ENCODE measurements around the gene SGPP1.
A peak's percentile ranks its signal among the peaks of the same experiment; 100 is the strongest.
"Not testable (repeated sequence)": the region's sequence is repeated elsewhere in the genome, so short reads cannot be mapped to it uniquely, and the experiment has no call there.

SGPP1 gene

GRCh38 chr14:63725786-63726460 is 1.9 kb downstream of the SGPP1 start:
- DNase-seq = no peak

- DNase-seq = peak; percentile 20
Measured at GRCh38 chr14:63717702-63718101, 10.2 kb downstream of the SGPP1 start.

GRCh38 chr14:63715360-63715759 is 12.5 kb downstream of the SGPP1 start:
- no peak for DNase-seq

DNA sequence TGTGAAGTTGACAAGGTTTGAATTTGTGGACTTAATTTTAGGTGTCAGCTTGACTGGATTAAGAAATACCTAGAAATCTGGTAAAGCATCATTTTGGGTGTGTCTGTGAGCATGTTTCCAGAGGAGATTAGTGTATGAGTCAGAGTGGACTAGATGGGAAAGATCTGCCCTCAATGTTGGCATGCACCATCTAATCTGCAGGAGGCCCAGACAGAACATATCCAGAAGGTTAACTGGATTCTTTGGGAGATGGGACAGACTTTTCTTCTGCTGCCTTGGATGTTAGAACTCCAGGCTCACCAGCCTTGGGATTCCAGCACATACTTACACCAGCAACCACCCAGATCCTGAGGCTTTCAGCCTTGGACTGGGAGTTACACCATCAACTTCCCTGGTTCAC is 14.1 kb downstream of the SGPP1 start:
- no peak for DNase-seq

- DNase-seq = no peak
Measured at GRCh38 chr14:63713058-63713457, 14.8 kb downstream of the SGPP1 start.

DNA sequence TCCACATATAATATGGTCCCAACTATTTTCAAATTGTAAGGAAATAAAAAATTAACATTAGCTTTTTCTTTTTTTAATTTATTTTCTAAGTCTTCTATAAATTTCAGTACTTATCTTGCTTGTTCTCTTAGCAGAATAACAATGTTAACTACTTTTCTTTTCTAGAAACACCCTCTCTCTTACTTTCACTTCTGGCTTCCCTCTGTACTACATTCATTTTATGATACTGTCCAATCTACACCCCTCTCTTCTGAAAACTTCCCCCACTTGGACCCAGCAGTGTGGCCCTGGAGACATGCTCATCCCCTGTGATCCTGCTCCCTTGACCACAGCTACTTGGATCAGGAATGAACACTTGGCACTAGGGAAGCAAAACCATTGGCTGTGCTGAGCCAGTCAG is 15.7 kb downstream of the SGPP1 start:
- no peak for DNase-seq

DNA sequence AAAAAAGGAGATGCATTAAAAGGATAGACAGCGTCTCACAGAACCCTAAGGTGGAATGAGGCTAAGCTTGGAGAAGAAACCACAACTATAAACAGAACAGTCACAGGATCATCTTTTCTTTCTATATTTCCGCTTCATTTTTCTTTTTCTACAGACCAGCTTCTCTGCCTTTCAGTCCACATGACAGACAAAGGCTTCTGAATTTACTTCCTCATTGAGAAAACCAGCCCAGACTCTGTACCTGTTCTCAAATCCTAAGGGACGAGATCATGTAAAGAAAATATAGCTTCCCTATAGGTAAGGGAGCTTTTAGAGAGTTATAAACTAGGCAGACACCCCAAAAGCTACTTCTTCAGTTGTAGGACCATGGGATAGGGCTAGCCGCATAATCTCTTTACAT is 17.4 kb downstream of the SGPP1 start:
- DNase-seq = no peak

- DNase-seq = no peak
Measured at GRCh38 chr14:63709589-63709988, 18.3 kb downstream of the SGPP1 start.

GRCh38 chr14:63707216-63707615 is 20.6 kb downstream of the SGPP1 start:
- no peak for DNase-seq

DNA sequence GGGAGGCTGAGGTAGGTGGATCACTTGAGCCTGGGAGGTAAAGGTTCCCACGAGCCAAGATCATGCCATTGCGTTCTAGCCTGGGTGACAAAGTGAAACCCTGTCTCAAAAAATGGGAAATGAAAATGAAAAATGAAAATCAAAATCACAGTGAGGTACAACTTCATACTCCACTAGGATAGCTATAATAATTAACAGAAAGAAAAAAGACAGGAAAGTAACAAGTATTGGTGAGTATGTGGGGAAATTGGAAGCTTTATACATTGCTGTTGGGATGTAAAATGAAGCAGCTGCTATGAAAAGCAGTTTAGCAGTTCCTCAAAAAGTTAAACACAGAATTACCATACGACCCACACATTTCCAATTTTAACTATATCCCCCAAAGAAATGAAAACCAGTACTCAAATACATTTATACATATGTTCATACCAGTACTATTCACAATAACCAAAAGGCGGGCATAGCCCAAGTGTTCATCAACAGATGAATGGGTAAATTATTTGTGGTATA is 22.2 kb downstream of the SGPP1 start:
- no peak for DNase-seq

DNA sequence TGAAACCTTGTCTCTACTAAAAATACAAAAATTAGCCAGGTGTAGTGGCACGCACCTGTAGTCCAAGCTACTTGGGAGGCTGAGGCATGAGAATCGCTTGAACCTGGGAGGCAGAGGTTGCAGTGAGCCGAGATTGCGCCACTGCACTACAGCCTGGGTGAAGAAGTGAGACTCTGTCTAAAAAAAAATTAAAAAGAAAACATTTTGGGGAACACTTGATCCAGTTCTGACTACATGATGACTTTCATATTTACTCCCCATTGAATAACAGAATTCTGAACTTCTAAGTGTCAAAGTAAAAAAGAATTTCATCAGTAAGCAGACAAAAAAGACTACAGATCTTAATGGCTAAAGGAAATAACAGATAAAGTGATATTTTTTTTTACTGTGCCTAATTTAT is 25.3 kb downstream of the SGPP1 start:
- DNase-seq = not testable (repeated sequence)

GRCh38 chr14:63701606-63702299 is 26.1 kb downstream of the SGPP1 start:
- DNase-seq = no peak

- DNase-seq = no peak
Measured at GRCh38 chr14:63692310-63693020, 35.4 kb downstream of the SGPP1 start.

DNA sequence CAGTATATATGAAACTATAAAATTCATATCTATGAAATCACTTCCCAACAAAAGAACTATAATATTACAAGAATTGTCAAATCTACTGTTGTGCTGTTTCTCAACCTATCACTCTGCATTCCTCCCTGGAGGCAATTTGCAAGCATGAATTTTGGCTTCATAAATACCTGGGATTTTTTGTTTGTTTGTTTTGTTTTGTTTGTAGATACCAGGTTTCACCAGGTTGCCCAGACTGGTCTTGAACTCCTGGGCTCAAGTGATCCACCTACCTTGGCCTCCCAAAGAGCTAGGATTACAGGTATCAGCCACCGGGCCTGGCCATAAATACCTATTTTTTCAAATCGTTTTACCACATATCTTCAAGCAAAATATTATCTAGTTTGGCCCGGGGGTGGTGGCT is 38.7 kb downstream of the SGPP1 start:
- no peak for DNase-seq

DNA sequence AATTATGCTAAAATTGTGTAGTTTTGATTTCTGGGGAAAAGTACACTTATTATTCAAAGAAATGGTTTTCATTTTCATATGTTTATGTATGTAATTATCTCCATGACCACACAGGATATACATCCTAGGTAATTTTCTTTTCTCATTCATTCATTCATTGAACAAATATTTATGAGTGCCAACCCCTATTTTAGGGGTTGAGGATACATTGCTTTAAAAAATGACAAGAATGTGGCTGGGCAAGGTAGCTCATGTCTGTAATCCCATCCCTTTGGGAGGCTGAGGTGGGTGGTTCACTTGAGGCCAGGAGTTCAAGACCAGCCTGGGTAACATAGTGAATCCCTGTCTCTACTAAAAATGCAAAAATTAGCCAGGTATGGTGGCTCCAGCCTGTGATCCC is 40.9 kb downstream of the SGPP1 start:
- DNase-seq = no peak

GRCh38 chr14:63685401-63685800 is 42.5 kb downstream of the SGPP1 start:
- DNase-seq = no peak

DNA sequence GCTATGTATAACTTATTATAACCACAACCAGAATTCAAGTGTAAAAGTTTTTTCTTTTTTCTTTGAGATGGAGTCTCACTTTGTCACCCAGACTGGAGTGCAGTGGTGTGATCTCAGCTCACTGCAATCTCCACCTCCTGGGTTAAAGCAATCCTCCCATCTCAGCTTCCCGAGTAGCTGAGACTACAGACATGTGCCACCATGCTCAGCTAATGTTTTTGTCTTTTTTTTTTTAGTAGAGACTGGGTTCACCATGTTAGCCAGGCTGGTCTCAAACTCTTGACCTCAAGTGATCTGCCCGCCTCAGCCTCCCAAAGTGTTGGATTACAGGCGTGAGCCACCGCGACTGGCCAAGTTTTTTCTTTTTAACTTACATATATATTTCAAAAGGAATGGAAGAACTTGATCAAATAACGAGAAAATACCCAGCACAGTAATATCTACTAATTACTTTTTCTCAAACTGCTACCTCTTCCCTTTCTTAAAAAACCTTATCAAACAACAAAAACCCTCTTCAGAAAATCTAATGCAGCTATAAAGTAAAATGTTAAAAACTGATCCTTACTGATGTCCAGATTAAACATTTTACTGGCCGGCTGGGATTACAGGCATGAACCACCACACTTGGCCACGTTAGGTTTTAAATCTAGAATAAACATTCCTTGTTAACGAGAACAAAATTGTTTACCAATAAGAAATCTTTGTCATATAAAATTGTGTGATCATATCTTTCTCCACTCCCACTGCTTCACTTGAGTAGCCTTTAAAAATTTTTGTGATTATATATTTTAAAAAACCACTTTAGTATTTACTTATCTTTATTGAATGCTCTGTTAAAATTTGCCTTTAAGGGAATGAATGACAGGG is 44.9 kb downstream of the SGPP1 start:
- DNase-seq = no peak

GRCh38 chr14:63678536-63678935 is 49.3 kb downstream of the SGPP1 start:
- DNase-seq = no peak

- no peak for DNase-seq
Measured at GRCh38 chr14:63677891-63678379, 49.9 kb downstream of the SGPP1 start.

DNA sequence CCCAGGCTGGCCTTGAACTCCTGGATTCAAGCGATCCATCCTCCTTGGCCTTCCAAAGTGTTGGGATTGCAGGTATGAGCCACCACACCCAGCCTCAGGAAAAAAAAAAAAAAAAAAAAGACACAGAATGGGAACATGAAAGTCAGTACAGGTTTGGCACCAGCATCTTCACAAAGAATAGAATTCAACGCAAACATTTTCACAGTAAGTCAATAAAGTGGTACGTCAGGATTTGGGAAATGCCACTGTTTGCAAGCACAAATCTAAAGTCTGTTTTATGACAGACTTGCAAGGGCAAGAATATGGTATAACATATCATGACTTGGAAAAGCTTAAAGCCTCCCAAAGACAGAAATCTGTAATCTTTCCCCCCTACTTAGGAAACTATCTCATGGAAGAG is 51.2 kb downstream of the SGPP1 start:
- no peak for DNase-seq

DNA sequence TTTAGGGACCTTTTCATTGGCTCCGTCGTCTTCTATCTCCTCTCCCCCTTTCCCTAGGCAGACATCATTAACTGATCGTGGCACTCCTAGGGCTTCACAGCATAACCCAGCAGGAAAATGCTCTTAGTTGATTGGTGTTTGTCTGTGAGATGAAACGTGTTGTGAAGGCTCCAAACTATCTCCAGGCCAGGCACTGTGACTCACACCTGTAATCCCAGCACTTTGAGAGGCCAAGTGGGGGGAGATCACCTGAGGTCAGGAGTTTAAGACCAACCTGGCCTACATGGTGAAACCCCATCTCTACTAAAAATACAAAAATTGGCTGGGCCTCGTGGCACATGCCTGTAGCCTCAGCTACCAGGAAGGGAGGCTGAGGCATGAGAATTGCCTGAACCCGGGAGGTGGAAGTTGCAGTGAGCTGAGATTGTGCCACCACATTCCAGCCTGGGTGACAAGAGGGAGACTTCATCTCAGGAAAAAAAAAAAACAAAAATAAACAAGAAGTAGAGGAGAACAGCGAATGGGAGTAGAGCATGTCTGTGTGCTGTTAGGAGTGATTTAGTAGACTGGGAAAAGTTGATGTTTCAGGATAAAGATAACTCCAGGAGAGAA is 53.9 kb downstream of the SGPP1 start:
- DNase-seq = no peak

DNA sequence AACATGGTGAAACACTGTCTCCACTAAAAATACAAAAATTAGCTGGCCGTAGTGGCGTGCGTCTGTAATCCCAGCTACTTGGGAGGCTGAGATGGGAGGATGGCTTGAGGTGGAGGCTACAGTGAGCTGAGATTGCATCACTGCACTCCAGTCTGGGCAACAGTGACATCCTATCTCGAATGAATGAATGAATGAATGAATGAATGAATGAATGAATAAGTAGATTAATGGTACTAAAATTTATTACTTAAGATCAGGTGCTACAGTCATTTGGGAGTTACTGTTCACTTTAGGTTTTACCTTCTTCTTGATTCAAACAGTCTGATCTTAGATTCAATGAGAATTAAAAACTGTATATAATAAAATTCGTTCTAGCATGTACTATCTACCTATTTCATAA is 54.6 kb downstream of the SGPP1 start:
- DNase-seq = no peak

Measured in NCI-H1436 (cell line).